WERI-Rb-1 (cell line): ENCODE data around the gene PAGE4.

Experiments used
- DNase-seq: peaks from one replicate; pipeline ENCODE4 v3.0.0-alpha.2; 2020
- H3K27ac ChIP-seq: fragments of 250-450 bp; sonication (Bioruptor Pico); 2 replicates; pipeline ENCODE4 v1.5.1; 2020; ENCODE audit warnings: mild to moderate bottlenecking, moderate library complexity
- H3K27me3 ChIP-seq: fragments of 250-450 bp; sonication (Bioruptor Pico); 2 replicates; pipeline ENCODE4 v1.5.1; 2021; ENCODE audit warnings: mild to moderate bottlenecking, low read depth, moderate library complexity; ENCODE audit not compliant: insufficient read depth, severe bottlenecking
- H3K36me3 ChIP-seq: fragments of 250-450 bp; sonication (Bioruptor Pico); 2 replicates; pipeline ENCODE4 v1.5.1; 2020; ENCODE audit warnings: mild to moderate bottlenecking, moderate library complexity
- H3K4me3 ChIP-seq: 2 replicates; pipeline ENCODE4 v1.5.1; 2011; ENCODE audit warnings: low read depth, mild to moderate bottlenecking, control low read depth, low read length
- H3K9me3 ChIP-seq: fragments of 250-450 bp; sonication (Bioruptor Pico); 2 replicates; pipeline ENCODE4 v1.5.1; 2021; ENCODE audit warnings: mild to moderate bottlenecking, moderate library complexity; ENCODE audit not compliant: severe bottlenecking
- CTCF ChIP-seq: IDR thresholded peaks from 2 replicates; pipeline ENCODE4 v1.5.1; 2011; ENCODE audit warnings: low read depth, mild to moderate bottlenecking, control low read depth, inconsistent platforms, low read length

The PAGE4 gene

GRCh38 chrX:49853661-49854060 is 24.6 kb downstream of the PAGE4 start:
- no peak for TF ChIP-seq CTCF
- H3K9me3 ChIP-seq, result no peaks in the 10 kb centered on the region
- no peaks in the 10 kb centered on the region for H3K36me3 ChIP-seq
- DNase-seq, result no peak
- H3K4me3 ChIP-seq, result no peak overlapping the region
- H3K27me3 ChIP-seq, result peaks cover 35% of the 10 kb centered on the region
- no peak overlapping the region for H3K27ac ChIP-seq

GRCh38 chrX:49856819-49857218 is 27.7 kb downstream of the PAGE4 start:
- peaks cover 27% of the 10 kb centered on the region for H3K27me3 ChIP-seq
- no peaks in the 10 kb centered on the region for H3K36me3 ChIP-seq
- DNase-seq, result no peak
- no peak overlapping the region for H3K27ac ChIP-seq
- H3K9me3 ChIP-seq, result no peaks in the 10 kb centered on the region
- no peak overlapping the region for H3K4me3 ChIP-seq
- TF ChIP-seq CTCF, result no peak

GRCh38 chrX:49858341-49858740 is 29.2 kb downstream of the PAGE4 start:
- H3K36me3 ChIP-seq, result no peaks in the 10 kb centered on the region
- H3K27me3 ChIP-seq, result peaks cover 25% of the 10 kb centered on the region
- no peak for TF ChIP-seq CTCF
- H3K27ac ChIP-seq, result no peak overlapping the region
- H3K9me3 ChIP-seq, result no peaks in the 10 kb centered on the region
- no peak for DNase-seq
- no peak overlapping the region for H3K4me3 ChIP-seq

- DNase-seq, result no peak
- Histone ChIP-seq H3K27me3 (peaks cover 31% of the 10 kb centered on the region), H3K27ac (no peak overlapping the region), H3K4me3 (no peak overlapping the region), H3K36me3 (no peaks in the 10 kb centered on the region), H3K9me3 (no peaks in the 10 kb centered on the region)
- TF ChIP-seq CTCF, result no peak
Measured at GRCh38 chrX:49859491-49859890, 30.4 kb downstream of the PAGE4 start.

GRCh38 chrX:49860867-49861535 is 31.9 kb downstream of the PAGE4 start:
- Histone ChIP-seq H3K36me3 (no peaks in the 10 kb centered on the region), H3K4me3 (no peak overlapping the region), H3K27ac (no peak overlapping the region), H3K9me3 (no peaks in the 10 kb centered on the region), H3K27me3 (peaks cover 34% of the 10 kb centered on the region)
- DNase-seq, result no peak
- no peak for TF ChIP-seq CTCF

GRCh38 chrX:49862093-49862492 is 33.0 kb downstream of the PAGE4 start:
- Histone ChIP-seq H3K36me3 (no peaks in the 10 kb centered on the region), H3K4me3 (no peak overlapping the region), H3K27me3 (peaks cover 32% of the 10 kb centered on the region), H3K27ac (no peak overlapping the region), H3K9me3 (no peaks in the 10 kb centered on the region)
- DNase-seq, result no peak
- no peak for TF ChIP-seq CTCF
